SJCRH30 (cell line): ENCODE measurements around the gene GLS. TPM values are rescaled to one million over a fixed set of nuclear protein-coding genes. Genes with fewer than 3 reads are reported as not detected.

Source experiments
- DNase-seq, 2 experiments: peaks; one replicate each; pipeline ENCODE4 v3.0.0-alpha.2; 2015 to 2020
- H3K27ac ChIP-seq: fragments of 250-450 bp; sonication (Bioruptor Pico); 2 replicates; pipeline ENCODE4 v1.5.1; 2020; ENCODE audit warnings: mild to moderate bottlenecking, moderate library complexity
- H3K27me3 ChIP-seq: fragments of 250-450 bp; sonication (Bioruptor Pico); 2 replicates; pipeline ENCODE4 v1.5.1; 2020; ENCODE audit warnings: mild to moderate bottlenecking, moderate library complexity
- H3K36me3 ChIP-seq: fragments of 250-450 bp; sonication (Bioruptor Pico); 2 replicates; pipeline ENCODE4 v1.5.1; 2020; ENCODE audit warnings: mild to moderate bottlenecking, moderate library complexity
- H3K4me1 ChIP-seq: fragments of 250-450 bp; sonication (Bioruptor Pico); 2 replicates; pipeline ENCODE4 v1.5.1; 2020; ENCODE audit warnings: mild to moderate bottlenecking, moderate library complexity
- H3K4me3 ChIP-seq: fragments of 250-450 bp; sonication (Bioruptor Pico); 2 replicates; pipeline ENCODE4 v1.5.1; 2020; ENCODE audit warnings: mild to moderate bottlenecking, moderate library complexity
- H3K9me3 ChIP-seq: fragments of 250-450 bp; sonication (Bioruptor Pico); replicated peaks from 2 replicates; pipeline ENCODE4 v1.5.1; 2020; ENCODE audit warnings: mild to moderate bottlenecking, moderate library complexity
- total RNA-seq: library from RNA; depleted of rRNA; stranded (reverse); fragments of >200 nt; shearing (Covaris generic); gene quantifications from 2 replicates; pipeline ENCODE4 v1.2.3, GENCODE V29; 2014

GLS gene
- total RNA-seq, 1 experiment from 2014 or later, result 283 TPM

DNA sequence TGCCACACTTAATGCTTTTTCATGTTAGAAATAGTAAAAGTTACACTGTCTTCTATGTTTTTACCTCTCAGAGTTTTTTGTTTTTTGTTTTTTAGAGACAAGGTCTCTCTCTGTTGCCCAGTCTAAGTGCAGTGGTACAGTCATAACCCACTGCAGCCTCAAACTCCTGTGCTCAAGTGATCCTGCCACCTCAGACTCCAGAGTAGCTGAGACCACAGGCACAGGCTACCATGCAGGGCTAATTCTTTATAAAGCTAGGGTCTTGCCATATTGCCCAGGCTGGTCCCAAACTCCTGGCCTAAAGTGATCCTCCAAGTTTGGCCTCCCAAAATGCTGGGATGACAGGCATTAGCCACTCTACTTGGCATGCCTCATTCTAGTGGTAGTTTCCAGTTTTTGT, 33.1 kb downstream of the GLS start:
- DNase-seq, result no peak
- Histone ChIP-seq H3K36me3 (peaks cover 93% of the 10 kb centered on the region), H3K27me3 (no peaks in the 10 kb centered on the region)

DNA sequence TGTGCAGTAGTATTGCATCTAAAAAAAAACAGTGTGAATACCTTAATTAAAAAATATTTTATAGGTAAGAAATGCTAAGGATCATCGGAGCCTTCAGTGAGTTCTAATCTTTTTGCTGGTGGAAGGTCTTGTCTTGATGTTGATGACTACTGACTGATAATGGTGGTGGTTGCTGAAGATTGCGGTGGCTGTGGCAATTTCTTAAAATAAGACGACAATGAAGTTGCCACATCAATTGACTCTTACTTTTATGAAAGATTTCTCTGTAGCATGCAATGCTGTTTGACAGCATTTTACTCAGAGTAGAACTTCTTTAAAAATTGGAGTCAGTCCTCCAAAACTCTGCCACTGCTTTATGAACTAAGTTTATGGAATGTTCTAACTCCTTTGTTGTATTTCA, 36.2 kb downstream of the GLS start:
- no peaks in the 10 kb centered on the region for H3K9me3 ChIP-seq
- H3K4me3 ChIP-seq, result no peak overlapping the region
- no peak for DNase-seq
- H3K27ac ChIP-seq, result no peak overlapping the region
- H3K36me3 ChIP-seq, result peaks cover 94% of the 10 kb centered on the region
- H3K27me3 ChIP-seq, result no peaks in the 10 kb centered on the region
- no peaks in the 10 kb centered on the region for H3K4me1 ChIP-seq

More for the DNA sequence above, 33.1 kb downstream of the GLS start:
- Histone ChIP-seq H3K27ac (no peak overlapping the region), H3K4me3 (no peak overlapping the region), H3K9me3 (no peaks in the 10 kb centered on the region), H3K4me1 (no peaks in the 10 kb centered on the region)

- peaks cover 99% of the 10 kb centered on the region for H3K36me3 ChIP-seq
- no peaks in the 10 kb centered on the region for H3K4me1 ChIP-seq
- H3K27me3 ChIP-seq, result no peaks in the 10 kb centered on the region
- no peak for DNase-seq
- H3K4me3 ChIP-seq, result no peak overlapping the region
- H3K27ac ChIP-seq, result no peak overlapping the region
- no peaks in the 10 kb centered on the region for H3K9me3 ChIP-seq
These were observed 39.5 kb downstream of the GLS start for GRCh38 chr2:190920085-190920484.

DNA sequence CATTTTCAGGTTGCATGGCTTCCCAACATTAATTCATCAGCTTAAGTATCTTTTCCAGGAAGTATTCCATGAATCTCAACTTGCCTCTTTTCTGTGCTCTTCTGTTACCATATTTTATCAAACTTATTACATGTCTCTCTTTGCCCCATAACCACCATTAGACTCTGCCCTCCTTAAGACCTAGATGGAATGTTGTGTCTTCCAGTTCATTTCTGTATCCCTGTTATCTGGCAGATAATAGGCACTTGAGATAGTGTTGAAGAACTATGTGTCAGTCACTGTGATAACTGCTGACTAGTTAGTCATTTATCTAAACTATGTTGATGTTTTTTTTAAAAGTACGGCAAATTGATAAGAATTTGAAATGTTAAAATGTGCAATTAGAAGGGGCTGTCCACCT, 41.8 kb downstream of the GLS start:
- peaks cover 99% of the 10 kb centered on the region for H3K36me3 ChIP-seq
- H3K4me1 ChIP-seq, result no peaks in the 10 kb centered on the region
- no peaks in the 10 kb centered on the region for H3K9me3 ChIP-seq
- H3K4me3 ChIP-seq, result no peak overlapping the region
- no peaks in the 10 kb centered on the region for H3K27me3 ChIP-seq
- H3K27ac ChIP-seq, result no peak overlapping the region
- no peak for DNase-seq

- no peaks in the 10 kb centered on the region for H3K27me3 ChIP-seq
- DNase-seq, result no peak
- no peak overlapping the region for H3K27ac ChIP-seq
- H3K36me3 ChIP-seq, result peaks cover 94% of the 10 kb centered on the region
- no peak overlapping the region for H3K4me3 ChIP-seq
- H3K9me3 ChIP-seq, result no peaks in the 10 kb centered on the region
- no peaks in the 10 kb centered on the region for H3K4me1 ChIP-seq
These were observed 46.7 kb downstream of the GLS start for GRCh38 chr2:190927301-190927700.

DNA sequence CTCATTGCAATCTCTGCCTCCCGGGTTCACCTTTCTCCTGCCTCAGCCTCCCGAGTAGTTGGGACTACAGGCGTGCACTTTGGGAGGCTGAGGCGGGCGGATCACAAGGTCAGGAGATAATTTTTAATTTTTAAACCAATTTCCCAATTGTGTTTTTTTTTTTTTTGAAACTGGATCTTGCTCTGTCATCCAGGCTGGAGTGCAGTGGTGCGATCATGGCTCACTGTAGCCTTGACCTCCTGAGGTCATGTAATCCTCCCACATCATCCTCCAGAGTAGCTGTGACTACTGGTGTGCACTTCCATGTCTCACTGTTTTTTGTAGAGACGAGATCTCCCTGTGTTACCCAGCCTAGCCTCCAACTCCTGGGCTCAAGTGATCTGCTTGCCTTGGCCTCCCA, 49.3 kb downstream of the GLS start:
- H3K27ac ChIP-seq, result no peak overlapping the region
- no peaks in the 10 kb centered on the region for H3K27me3 ChIP-seq
- H3K4me1 ChIP-seq, result no peaks in the 10 kb centered on the region; the same call in 1 of the 2 replicates
- H3K9me3 ChIP-seq, result no peaks in the 10 kb centered on the region
- no peak overlapping the region for H3K4me3 ChIP-seq
- DNase-seq, result no peak
- peaks cover 94% of the 10 kb centered on the region for H3K36me3 ChIP-seq

GRCh38 chr2:190930411-190930810, 49.8 kb downstream of the GLS start:
- H3K27ac ChIP-seq, result no peak overlapping the region
- H3K4me1 ChIP-seq, result no peaks in the 10 kb centered on the region; the same call in 1 of the 2 replicates
- no peaks in the 10 kb centered on the region for H3K9me3 ChIP-seq
- no peak for DNase-seq
- peaks cover 94% of the 10 kb centered on the region for H3K36me3 ChIP-seq
- H3K27me3 ChIP-seq, result no peaks in the 10 kb centered on the region
- no peak overlapping the region for H3K4me3 ChIP-seq

DNA sequence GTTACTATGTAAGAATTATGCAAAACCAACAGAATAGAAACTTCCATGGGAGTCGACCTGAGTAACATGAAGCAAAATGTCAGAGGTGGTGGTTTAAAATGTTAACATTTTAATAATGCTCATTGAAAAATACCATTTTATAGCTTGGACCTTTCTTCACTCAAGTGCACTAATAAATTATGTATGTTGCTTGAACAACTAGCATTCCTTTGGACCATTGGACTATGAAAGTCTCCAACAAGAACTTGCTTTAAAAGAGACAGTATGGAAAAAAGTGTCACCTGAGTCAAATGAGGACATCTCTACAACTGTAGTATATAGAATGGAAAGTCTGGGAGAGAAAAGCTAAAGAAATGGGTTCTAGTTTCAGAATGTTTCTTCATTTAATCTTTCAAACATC, 51.9 kb downstream of the GLS start:
- Histone ChIP-seq H3K27ac (no peak overlapping the region), H3K9me3 (no peaks in the 10 kb centered on the region), H3K4me3 (no peak overlapping the region), H3K27me3 (no peaks in the 10 kb centered on the region), H3K36me3 (peaks cover 82% of the 10 kb centered on the region), H3K4me1 (no peaks in the 10 kb centered on the region; the same call in 1 of the 2 replicates)
- no peak for DNase-seq

- Histone ChIP-seq H3K4me3 (no peak overlapping the region), H3K27me3 (no peaks in the 10 kb centered on the region), H3K36me3 (peaks cover 79% of the 10 kb centered on the region), H3K4me1 (peaks cover under 1% of the 10 kb centered on the region; the same call in 1 of the 2 replicates), H3K27ac (no peak overlapping the region), H3K9me3 (no peaks in the 10 kb centered on the region)
- DNase-seq, result no peak
These were observed 52.7 kb downstream of the GLS start for GRCh38 chr2:190933361-190933760.

- no peaks in the 10 kb centered on the region for H3K27me3 ChIP-seq
- H3K4me3 ChIP-seq, result no peak overlapping the region
- DNase-seq, result no peak
- no peak overlapping the region for H3K27ac ChIP-seq
- no peaks in the 10 kb centered on the region for H3K9me3 ChIP-seq
- peaks cover 9% of the 10 kb centered on the region for H3K4me1 ChIP-seq
- peaks cover 73% of the 10 kb centered on the region for H3K36me3 ChIP-seq
These were observed 54.4 kb downstream of the GLS start for GRCh38 chr2:190935054-190935453.

DNA sequence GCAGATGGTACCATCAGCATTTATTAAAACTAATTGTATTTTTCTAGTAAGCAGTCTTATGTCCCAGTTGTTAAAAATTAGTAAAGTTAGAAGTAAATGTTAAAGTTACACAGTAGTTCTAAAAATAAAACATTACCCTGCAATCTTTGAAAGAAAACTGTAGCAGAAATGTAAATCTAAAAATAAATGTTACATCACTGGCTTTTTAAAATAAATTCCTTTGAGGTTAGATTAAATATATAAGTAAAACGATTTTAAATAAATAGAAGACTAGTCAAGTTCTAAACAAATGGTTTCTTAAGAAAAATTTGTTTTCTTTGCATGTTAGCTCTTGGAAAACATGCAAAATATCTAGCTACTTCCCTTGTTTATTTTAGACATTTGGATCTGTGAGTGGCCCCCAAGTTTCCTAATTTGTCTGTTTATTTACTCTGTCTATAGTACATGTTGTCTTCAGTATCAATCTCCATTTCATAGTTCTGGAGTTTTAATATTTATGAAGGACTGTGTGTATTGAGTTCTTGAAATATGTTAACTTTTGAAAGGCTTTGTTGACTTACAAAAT, 58.2 kb downstream of the GLS start:
- H3K9me3 ChIP-seq, result no peaks in the 10 kb centered on the region
- no peak overlapping the region for H3K4me3 ChIP-seq
- no peaks in the 10 kb centered on the region for H3K27me3 ChIP-seq
- H3K4me1 ChIP-seq, result peaks cover 9% of the 10 kb centered on the region
- H3K27ac ChIP-seq, result no peak overlapping the region
- DNase-seq, result no peak
- H3K36me3 ChIP-seq, result peaks cover 35% of the 10 kb centered on the region

GRCh38 chr2:190940454-190940853, 59.8 kb downstream of the GLS start:
- H3K4me3 ChIP-seq, result no peak overlapping the region
- H3K36me3 ChIP-seq, result peaks cover 19% of the 10 kb centered on the region
- H3K4me1 ChIP-seq, result peaks cover 9% of the 10 kb centered on the region
- no peaks in the 10 kb centered on the region for H3K27me3 ChIP-seq
- H3K27ac ChIP-seq, result no peak overlapping the region
- no peak for DNase-seq
- no peaks in the 10 kb centered on the region for H3K9me3 ChIP-seq

GRCh38 chr2:190941571-190941970, 61.0 kb downstream of the GLS start:
- H3K36me3 ChIP-seq, result peaks cover 10% of the 10 kb centered on the region; the same call in 1 of the 2 replicates
- H3K27ac ChIP-seq, result no peak overlapping the region
- no peak for DNase-seq
- H3K4me3 ChIP-seq, result no peak overlapping the region
- H3K4me1 ChIP-seq, result peaks cover 10% of the 10 kb centered on the region
- no peaks in the 10 kb centered on the region for H3K27me3 ChIP-seq
- H3K9me3 ChIP-seq, result no peaks in the 10 kb centered on the region

- H3K36me3 ChIP-seq, result peaks cover 10% of the 10 kb centered on the region; the same call in 1 of the 2 replicates
- no peak overlapping the region for H3K4me3 ChIP-seq
- H3K9me3 ChIP-seq, result no peaks in the 10 kb centered on the region
- H3K27ac ChIP-seq, result no peak overlapping the region
- no peak for DNase-seq
- no peaks in the 10 kb centered on the region for H3K27me3 ChIP-seq
- H3K4me1 ChIP-seq, result peaks cover 21% of the 10 kb centered on the region
These were observed 62.1 kb downstream of the GLS start for GRCh38 chr2:190942697-190943096.

DNA sequence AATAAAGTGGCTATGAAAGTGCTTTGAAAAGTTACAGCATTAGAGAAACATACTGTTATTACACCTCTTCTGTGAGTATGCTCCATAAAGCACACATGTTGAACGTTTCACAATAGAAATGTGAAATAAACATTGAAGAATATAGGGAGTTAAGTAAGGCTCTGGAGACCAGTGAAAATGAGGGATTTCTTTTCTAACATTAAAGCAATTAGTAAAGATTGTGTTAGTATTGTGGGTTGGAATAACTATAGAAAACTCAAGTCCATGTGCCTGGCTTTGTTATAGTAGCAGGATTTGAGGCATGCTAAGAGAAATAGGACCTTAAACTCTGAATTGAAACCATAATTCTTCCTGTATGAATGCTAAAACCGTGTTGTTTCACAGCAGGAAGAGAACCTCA, 63.1 kb downstream of the GLS start:
- Histone ChIP-seq H3K4me3 (no peak overlapping the region), H3K27me3 (no peaks in the 10 kb centered on the region), H3K36me3 (peaks cover 4% of the 10 kb centered on the region; the same call in 1 of the 2 replicates), H3K4me1 (peaks cover 27% of the 10 kb centered on the region), H3K27ac (no peak overlapping the region), H3K9me3 (no peaks in the 10 kb centered on the region)
- no peak for DNase-seq

DNA sequence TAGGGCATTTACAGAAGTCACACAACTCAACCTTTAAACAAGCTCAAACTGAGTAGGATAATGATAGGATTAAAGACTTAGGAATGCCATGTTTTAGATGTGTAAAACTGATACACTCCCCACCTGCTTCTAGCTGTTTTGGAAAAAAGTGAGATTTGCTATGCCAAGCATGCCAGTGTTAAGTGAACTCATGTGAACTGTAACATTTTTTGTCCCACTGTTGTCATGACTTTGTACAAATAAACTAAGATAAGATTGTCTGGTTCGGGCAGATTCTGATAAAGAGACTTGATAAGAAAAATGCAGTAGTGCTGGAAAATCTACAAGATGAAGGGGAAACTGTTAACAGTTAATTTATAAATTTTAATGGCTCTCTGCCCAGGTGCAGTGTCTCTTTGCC, 66.5 kb downstream of the GLS start:
- peaks cover 26% of the 10 kb centered on the region for H3K4me1 ChIP-seq
- no peak overlapping the region for H3K4me3 ChIP-seq
- no peaks in the 10 kb centered on the region for H3K9me3 ChIP-seq
- H3K27ac ChIP-seq, result peak overlapping the region; percentile 0
- no peaks in the 10 kb centered on the region for H3K27me3 ChIP-seq
- peak; percentile 38 to 65 for DNase-seq
- H3K36me3 ChIP-seq, result no peaks in the 10 kb centered on the region
